RWPE2 (cell line): Measurements from ENCODE around the gene AMOTL1.

ENCODE experiments used
- ATAC-seq: fragments of 200-7000 bp; cut with Tn5 transposase; 3 replicates; pipeline ENCODE4 v1.9.1; 2021; ENCODE audit warnings: low read depth
- DNase-seq: peaks from one replicate; pipeline ENCODE4 v3.0.0-alpha.2; 2020; ENCODE audit warnings: low spot score
- H3K27ac ChIP-seq: fragments of 450-650 bp; 2 replicates; pipeline ENCODE4 v1.5.1; 2017; ENCODE audit warnings: mild to moderate bottlenecking; ENCODE audit not compliant: poor library complexity, severe bottlenecking
- H3K27me3 ChIP-seq: fragments of 250-450 bp; sonication (Bioruptor Pico); 2 replicates; pipeline ENCODE4 v1.5.1; 2021; ENCODE audit warnings: mild to moderate bottlenecking, moderate library complexity; ENCODE audit not compliant: insufficient read depth, poor library complexity, severe bottlenecking
- H3K36me3 ChIP-seq: fragments of 250-450 bp; sonication (Bioruptor Pico); 2 replicates; pipeline ENCODE4 v1.5.1; 2020; ENCODE audit warnings: low read depth, mild to moderate bottlenecking, moderate library complexity
- H3K4me1 ChIP-seq: fragments of 250-450 bp; sonication (Bioruptor Pico); 2 replicates; pipeline ENCODE4 v1.5.1; 2021; ENCODE audit warnings: mild to moderate bottlenecking, moderate library complexity; ENCODE audit not compliant: insufficient read depth, poor library complexity, severe bottlenecking
- H3K4me3 ChIP-seq: fragments of 250-450 bp; sonication (Bioruptor Pico); 2 replicates; pipeline ENCODE4 v1.5.1; 2021; ENCODE audit warnings: mild to moderate bottlenecking, moderate library complexity; ENCODE audit not compliant: severe bottlenecking
- H3K9me3 ChIP-seq: fragments of 250-450 bp; sonication (Bioruptor Pico); 2 replicates; pipeline ENCODE4 v1.5.1; 2021; ENCODE audit warnings: mild to moderate bottlenecking, moderate library complexity; ENCODE audit not compliant: severe bottlenecking
- CTCF ChIP-seq: fragments of 450-650 bp; IDR thresholded peaks from one replicate; pipeline ENCODE4 v1.5.1; 2017; ENCODE audit warnings: mild to moderate bottlenecking, moderate library complexity; ENCODE audit not compliant: poor library complexity, severe bottlenecking

Gene AMOTL1

GRCh38 chr11:94754335-94754734, 13.8 kb upstream of the AMOTL1 start:
- no peak overlapping the region for H3K27ac ChIP-seq
- no peak for ATAC-seq
- no peak for TF ChIP-seq CTCF
- no peak overlapping the region for H3K4me3 ChIP-seq
- H3K9me3 ChIP-seq: no peaks in the 10 kb centered on the region
- no peaks in the 10 kb centered on the region; the same call in 1 of the 2 replicates for H3K36me3 ChIP-seq
- peaks cover 37% of the 10 kb centered on the region for H3K4me1 ChIP-seq
- no peaks in the 10 kb centered on the region for H3K27me3 ChIP-seq
- no peak for DNase-seq

GRCh38 chr11:94754819-94755218, 13.3 kb upstream of the AMOTL1 start:
- Histone ChIP-seq H3K4me3 (no peak overlapping the region), H3K9me3 (no peaks in the 10 kb centered on the region), H3K4me1 (peaks cover 32% of the 10 kb centered on the region), H3K27me3 (no peaks in the 10 kb centered on the region), H3K27ac (no peak overlapping the region), H3K36me3 (no peaks in the 10 kb centered on the region; the same call in 1 of the 2 replicates)
- no peak for TF ChIP-seq CTCF
- ATAC-seq (no peak), DNase-seq (no peak)

DNA sequence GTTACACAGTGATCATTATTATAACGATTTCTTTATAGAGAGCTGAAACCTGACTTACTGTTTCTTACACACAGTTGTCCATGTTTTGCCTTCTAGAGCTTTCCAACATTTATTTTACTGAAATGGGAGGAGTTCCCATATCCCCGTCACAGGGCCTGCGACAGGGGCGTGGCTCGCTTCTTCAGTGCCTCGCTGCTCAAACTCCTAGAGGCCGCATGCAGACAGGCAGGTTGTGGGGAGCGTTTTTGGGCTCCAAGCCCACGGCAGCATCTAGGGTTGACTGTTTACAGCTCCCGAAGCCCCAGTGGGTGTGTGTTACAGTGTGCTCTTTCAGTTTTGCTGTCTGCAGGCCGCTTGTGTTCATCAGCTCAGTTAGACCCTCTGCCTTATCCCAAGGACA, 12.7 kb upstream of the AMOTL1 start:
- no peak for TF ChIP-seq CTCF
- ATAC-seq (no peak), DNase-seq (no peak)
- Histone ChIP-seq H3K4me1 (peaks cover 26% of the 10 kb centered on the region), H3K36me3 (no peaks in the 10 kb centered on the region; the same call in 1 of the 2 replicates), H3K27me3 (no peaks in the 10 kb centered on the region), H3K4me3 (no peak overlapping the region), H3K9me3 (no peaks in the 10 kb centered on the region), H3K27ac (no peak overlapping the region)

GRCh38 chr11:94757037-94757735, 11.0 kb upstream of the AMOTL1 start:
- Histone ChIP-seq H3K27ac (no peak overlapping the region), H3K27me3 (no peaks in the 10 kb centered on the region), H3K4me3 (no peak overlapping the region), H3K36me3 (no peaks in the 10 kb centered on the region; the same call in 1 of the 2 replicates), H3K9me3 (no peaks in the 10 kb centered on the region), H3K4me1 (peaks cover 11% of the 10 kb centered on the region)
- ATAC-seq (no peak), DNase-seq (no peak)
- TF ChIP-seq CTCF: no peak

DNA sequence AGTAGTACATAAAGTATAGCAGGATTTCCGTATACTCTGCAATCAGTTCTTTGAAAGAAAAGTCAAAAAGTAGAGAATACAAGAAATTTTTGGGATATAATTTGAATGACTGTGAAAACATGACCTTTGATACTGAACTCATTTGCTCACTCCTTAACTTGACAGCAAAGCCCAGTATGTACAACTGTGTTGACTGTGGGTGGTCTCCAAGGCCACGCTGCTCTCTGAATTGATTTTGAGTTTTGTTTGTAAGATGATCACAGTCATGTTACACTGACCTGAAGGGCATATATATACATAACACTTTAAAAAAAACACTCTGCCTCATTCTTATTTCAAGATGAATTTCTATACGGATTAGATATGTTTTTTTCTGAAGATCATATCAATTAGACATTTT, 9.5 kb upstream of the AMOTL1 start:
- Histone ChIP-seq H3K36me3 (no peaks in the 10 kb centered on the region; the same call in 1 of the 2 replicates), H3K27me3 (no peaks in the 10 kb centered on the region), H3K9me3 (no peaks in the 10 kb centered on the region), H3K4me3 (no peak overlapping the region), H3K27ac (no peak overlapping the region), H3K4me1 (peaks cover 3% of the 10 kb centered on the region)
- no peak for TF ChIP-seq CTCF
- ATAC-seq: no peak
- no peak for DNase-seq
